SK-N-MC (cell line): ENCODE measurements around the gene STARD13.

Experiments used
- EZH2 ChIP-seq: fragments of 200-600 bp; sonication (generic); IDR thresholded peaks from one replicate; pipeline ENCODE4 v1.6.1; 2017; ENCODE audit warnings: antibody characterized with exemption
- FOXP2 ChIP-seq: optimal IDR thresholded peaks from 2 replicates; pipeline ENCODE3; 2011; ENCODE audit warnings: mild to moderate bottlenecking, moderate library complexity; ENCODE audit not compliant: insufficient read depth; ENCODE audit errors: extremely low read length, control extremely low read depth
- POLR2AphosphoS5 ChIP-seq: IDR thresholded peaks from 2 replicates; pipeline ENCODE4 v1.6.1; 2012; ENCODE audit warnings: mild to moderate bottlenecking, low read depth, low read length, borderline replicate concordance

GRCh38 chr13:33091415-33091774, 194.2 kb downstream of the STARD13 start:
- TF ChIP-seq EZH2 (no peak), POLR2AphosphoS5 (no peak), FOXP2 (no peak)
